ENCODE data around the gene FXYD3. TPM values are rescaled to one million over a fixed set of nuclear protein-coding genes. Genes with fewer than 3 reads are reported as not detected.
A peak's percentile ranks its signal among the peaks of the same experiment; 100 is the strongest.

FXYD3 gene
- total RNA-seq: not detected in 2 replicates

DNA sequence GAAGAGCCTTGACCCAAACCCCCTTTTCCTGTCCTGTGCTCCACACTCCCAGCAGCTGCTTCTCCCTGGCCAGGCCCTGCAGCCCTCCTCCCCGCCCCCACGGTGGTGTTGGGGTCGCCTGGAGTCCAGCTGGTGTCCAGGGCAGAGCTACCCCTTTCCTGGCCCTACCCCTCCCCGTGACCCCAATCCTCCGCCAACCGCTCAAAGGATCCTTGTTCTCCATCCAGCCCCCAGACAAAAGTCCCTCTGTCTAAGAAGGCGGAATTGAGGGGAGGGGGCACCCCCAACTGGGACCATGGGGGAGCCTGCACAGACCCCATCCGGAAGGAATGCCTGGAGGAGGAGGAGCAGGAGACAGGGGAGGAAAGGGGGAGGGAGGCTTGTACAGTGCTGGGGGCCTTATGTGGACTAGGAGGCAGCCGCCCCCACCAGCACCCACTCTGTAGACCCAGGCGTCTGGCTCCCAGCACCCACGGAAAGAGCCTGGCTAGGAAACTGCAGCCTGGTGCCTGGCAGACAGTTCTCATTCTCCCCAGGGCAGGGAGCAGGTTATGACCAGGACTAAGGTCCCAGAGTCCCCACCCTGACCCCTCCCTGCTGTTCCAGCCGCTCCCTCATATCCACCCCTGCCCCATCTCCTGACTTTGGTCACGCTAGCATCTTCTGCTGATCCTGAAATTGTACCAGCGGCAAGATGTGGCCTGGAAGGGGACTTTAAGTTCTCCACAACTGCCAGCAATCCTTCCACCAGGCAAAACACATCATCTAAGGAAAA lies at the start of gene FXYD3:
Gene FXYD3, plus strand, starts transcription at position 647 of the 775 bp plus-strand sequence. CDS start 3,554 bp downstream, outside the sequence.
- intact Hi-C loops (cut with micrococcal nuclease): no loop called here
- DNase-seq (no peak), ATAC-seq (ENCODE audit: low read depth) (no peak)
- Mint-ChIP-seq H3K27ac (no peak within 1 kb of the TSS), H3K4me1 (peaks cover 4% of the 10 kb centered on the region), H3K36me3 (ENCODE audit: low read depth) (no peaks in the 10 kb centered on the region), H3K27me3 (peaks cover 3% of the 10 kb centered on the region), H3K9me3 (no peaks in the 10 kb centered on the region), H3K4me3 (no peak within 1 kb of the TSS)
- CTCF ChIA-PET: interaction anchor here (0.8 to 2.4 kb wide), 5 partner anchors 9 to 101 kb away, joined by 3 to 7 read pairs (median 6); no protein-coding TSS in a partner anchor
- TF ChIP-seq, protein P1, sequence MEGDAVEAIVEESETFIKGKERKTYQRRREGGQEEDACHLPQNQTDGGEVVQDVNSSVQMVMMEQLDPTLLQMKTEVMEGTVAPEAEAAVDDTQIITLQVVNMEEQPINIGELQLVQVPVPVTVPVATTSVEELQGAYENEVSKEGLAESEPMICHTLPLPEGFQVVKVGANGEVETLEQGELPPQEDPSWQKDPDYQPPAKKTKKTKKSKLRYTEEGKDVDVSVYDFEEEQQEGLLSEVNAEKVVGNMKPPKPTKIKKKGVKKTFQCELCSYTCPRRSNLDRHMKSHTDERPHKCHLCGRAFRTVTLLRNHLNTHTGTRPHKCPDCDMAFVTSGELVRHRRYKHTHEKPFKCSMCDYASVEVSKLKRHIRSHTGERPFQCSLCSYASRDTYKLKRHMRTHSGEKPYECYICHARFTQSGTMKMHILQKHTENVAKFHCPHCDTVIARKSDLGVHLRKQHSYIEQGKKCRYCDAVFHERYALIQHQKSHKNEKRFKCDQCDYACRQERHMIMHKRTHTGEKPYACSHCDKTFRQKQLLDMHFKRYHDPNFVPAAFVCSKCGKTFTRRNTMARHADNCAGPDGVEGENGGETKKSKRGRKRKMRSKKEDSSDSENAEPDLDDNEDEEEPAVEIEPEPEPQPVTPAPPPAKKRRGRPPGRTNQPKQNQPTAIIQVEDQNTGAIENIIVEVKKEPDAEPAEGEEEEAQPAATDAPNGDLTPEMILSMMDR (IDR thresholded peaks at IDR 0.05): no peak
- POLR2A ChIA-PET: interaction anchor here (1.3 kb wide), 1 partner anchor 153 kb away, joined by 3 read pairs; no protein-coding TSS in a partner anchor

GRCh38 chr19:35066121-35066520 lies 49.5 kb upstream of the FXYD3 start:
- Mint-ChIP-seq H3K27ac (no peak overlapping the region), H3K9me3 (no peaks in the 10 kb centered on the region), H3K4me1 (peaks cover 30% of the 10 kb centered on the region), H3K4me3 (no peak overlapping the region), H3K27me3 (no peaks in the 10 kb centered on the region), H3K36me3 (ENCODE audit: low read depth) (no peaks in the 10 kb centered on the region)
- POLR2A ChIA-PET: interaction anchor here (0.9 to 1.2 kb wide), 6 partner anchors 24 to 270 kb away, joined by 3 to 4 read pairs (median 3); no protein-coding TSS in a partner anchor
- no peak for DNase-seq
- CTCF ChIA-PET: interaction anchor here (0.7 to 3.3 kb wide), 10 partner anchors 10 to 429 kb away, joined by 3 to 52 read pairs (median 8); partner anchors contain the start of gene LGI4
- TF ChIP-seq, protein P1 (IDR thresholded peaks at IDR 0.05): no peak
- intact Hi-C loops (cut with micrococcal nuclease): loop anchor here (2.0 to 10.0 kb wide), 4 partner anchors 201 to 527 kb away; partner anchors contain the start of genes FFAR1 and USF2
- no peak for ATAC-seq (ENCODE audit: low read depth)

DNA sequence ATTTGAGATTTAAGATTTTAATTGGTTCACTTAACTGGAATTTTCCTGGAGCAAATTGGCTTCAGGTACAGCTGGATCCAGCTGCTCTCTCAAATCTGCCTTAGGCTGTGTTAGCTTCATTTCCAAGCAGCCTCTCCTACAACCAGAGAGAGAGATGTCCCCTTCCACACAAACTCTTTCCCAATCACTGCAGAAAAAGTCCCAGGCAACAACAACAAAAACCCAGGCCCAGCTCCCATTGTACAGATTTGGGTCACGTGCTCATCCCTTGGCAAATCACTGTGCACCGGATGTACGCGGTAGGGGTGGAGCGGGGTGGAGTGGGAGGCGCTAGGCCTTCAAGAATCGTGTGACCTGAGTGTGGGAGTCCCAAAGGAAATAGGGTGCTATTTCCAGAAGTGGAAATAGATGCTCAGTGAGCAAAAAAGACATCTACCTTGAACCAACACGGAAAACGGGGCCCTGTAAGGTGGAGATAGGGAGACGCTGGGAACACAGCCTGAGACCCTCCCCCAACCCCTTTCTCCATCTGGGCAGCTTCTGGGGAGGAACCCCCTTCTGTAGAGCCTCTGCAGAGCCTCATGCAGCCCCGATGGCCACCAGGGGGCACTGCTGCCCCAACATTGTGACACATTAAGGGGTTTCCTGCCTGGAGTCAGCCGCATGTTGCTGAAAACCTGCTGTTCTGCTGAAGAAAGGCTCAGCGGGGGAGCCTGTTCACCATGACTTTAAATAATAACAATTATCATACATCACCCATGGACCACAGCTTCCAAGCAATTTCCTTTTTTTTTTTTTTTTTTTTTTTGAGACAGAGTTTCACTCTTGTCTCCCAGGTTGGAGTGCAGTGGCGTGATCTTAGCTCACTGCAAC lies 48.7 kb upstream of the FXYD3 start:
- POLR2A ChIA-PET: interaction anchor here (0.5 to 1.6 kb wide), 16 partner anchors 20 to 1141 kb away, joined by 3 to 11 read pairs (median 4); partner anchors contain the start of gene FFAR1
- no peaks in the 10 kb centered on the region for H3K36me3 Mint-ChIP-seq (ENCODE audit: low read depth)
- intact Hi-C loops (cut with micrococcal nuclease): loop anchor here (1.0 to 10.0 kb wide), 10 partner anchors 19 to 526 kb away; partner anchors contain the start of genes FFAR1, LGI4 and USF2
- H3K9me3 Mint-ChIP-seq: no peaks in the 10 kb centered on the region
- peaks cover 30% of the 10 kb centered on the region for H3K4me1 Mint-ChIP-seq
- CTCF ChIA-PET: interaction anchor here (0.7 to 3.3 kb wide), 17 partner anchors 11 to 428 kb away, joined by 3 to 52 read pairs (median 4); partner anchors contain the start of genes FXYD3 and LGI4
- DNase-seq: peak; percentile 88
- H3K27me3 Mint-ChIP-seq: no peaks in the 10 kb centered on the region
- peak; percentile 91 for ATAC-seq (ENCODE audit: low read depth)
- TF ChIP-seq, protein P1 (IDR thresholded peaks at IDR 0.05): no peak
- peak overlapping the region; percentile 41 for H3K27ac Mint-ChIP-seq
- peak overlapping the region; percentile 24 for H3K4me3 Mint-ChIP-seq

- H3K36me3 Mint-ChIP-seq (ENCODE audit: low read depth): no peaks in the 10 kb centered on the region
- no peaks in the 10 kb centered on the region for H3K9me3 Mint-ChIP-seq
- POLR2A ChIA-PET: interaction anchor here (0.9 kb wide), 1 partner anchor 17 kb away, joined by 3 read pairs; no protein-coding TSS in a partner anchor
- H3K4me1 Mint-ChIP-seq: peaks cover 33% of the 10 kb centered on the region
- TF ChIP-seq, protein P1 (IDR thresholded peaks at IDR 0.05): no peak
- CTCF ChIA-PET: interaction anchor here (1.2 to 4.2 kb wide), 8 partner anchors 13 to 441 kb away, joined by 3 to 52 read pairs (median 24); partner anchors contain the start of gene LGI4
- ATAC-seq (ENCODE audit: low read depth) (no peak), DNase-seq (no peak)
- H3K4me3 Mint-ChIP-seq: no peak overlapping the region
- intact Hi-C loops (cut with micrococcal nuclease): loop anchor here (5.0 to 10.0 kb wide), 3 partner anchors 198 to 396 kb away; partner anchors contain the start of genes FFAR1 and USF2
- no peaks in the 10 kb centered on the region for H3K27me3 Mint-ChIP-seq
- H3K27ac Mint-ChIP-seq: peak overlapping the region; percentile 30
These were observed 46.5 kb upstream of the FXYD3 start for GRCh38 chr19:35068941-35069634.
